ENCODE data around the gene SYTL2. TPM values are rescaled to one million over a fixed set of nuclear protein-coding genes. Genes with fewer than 3 reads are reported as not detected.

Gene SYTL2
- total RNA-seq, 1 experiment from 2014 or later, result 132 TPM

- in situ Hi-C loops (cut with HindIII; ENCODE audit: low pct_unique_long_range_greater_than_20kb, low sequenced_read_pairs), result no loop called here
- no TSS peak for BruUV-seq (replicated peaks)
- TF ChIP-seq SIN3A (IDR thresholded peaks at IDR 0.05; ENCODE audit: borderline replicate concordance, insufficient read depth, low read depth, low read length) (no peak; the same call in 1 of the 2 replicates), TCF7L2 (IDR thresholded peaks at IDR 0.05; ENCODE audit: low read depth, low read length) (0 out of 2 replicates have a peak, but pooled peaks have one; percentile 40), POLR2AphosphoS5 (IDR thresholded peaks at IDR 0.05; ENCODE audit: low read depth, low read length) (peak; percentile 89)
- TF ChIP-seq, protein P1, sequence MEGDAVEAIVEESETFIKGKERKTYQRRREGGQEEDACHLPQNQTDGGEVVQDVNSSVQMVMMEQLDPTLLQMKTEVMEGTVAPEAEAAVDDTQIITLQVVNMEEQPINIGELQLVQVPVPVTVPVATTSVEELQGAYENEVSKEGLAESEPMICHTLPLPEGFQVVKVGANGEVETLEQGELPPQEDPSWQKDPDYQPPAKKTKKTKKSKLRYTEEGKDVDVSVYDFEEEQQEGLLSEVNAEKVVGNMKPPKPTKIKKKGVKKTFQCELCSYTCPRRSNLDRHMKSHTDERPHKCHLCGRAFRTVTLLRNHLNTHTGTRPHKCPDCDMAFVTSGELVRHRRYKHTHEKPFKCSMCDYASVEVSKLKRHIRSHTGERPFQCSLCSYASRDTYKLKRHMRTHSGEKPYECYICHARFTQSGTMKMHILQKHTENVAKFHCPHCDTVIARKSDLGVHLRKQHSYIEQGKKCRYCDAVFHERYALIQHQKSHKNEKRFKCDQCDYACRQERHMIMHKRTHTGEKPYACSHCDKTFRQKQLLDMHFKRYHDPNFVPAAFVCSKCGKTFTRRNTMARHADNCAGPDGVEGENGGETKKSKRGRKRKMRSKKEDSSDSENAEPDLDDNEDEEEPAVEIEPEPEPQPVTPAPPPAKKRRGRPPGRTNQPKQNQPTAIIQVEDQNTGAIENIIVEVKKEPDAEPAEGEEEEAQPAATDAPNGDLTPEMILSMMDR (IDR thresholded peaks at IDR 0.05), result no peak
- TF ChIP-seq, protein P2, sequence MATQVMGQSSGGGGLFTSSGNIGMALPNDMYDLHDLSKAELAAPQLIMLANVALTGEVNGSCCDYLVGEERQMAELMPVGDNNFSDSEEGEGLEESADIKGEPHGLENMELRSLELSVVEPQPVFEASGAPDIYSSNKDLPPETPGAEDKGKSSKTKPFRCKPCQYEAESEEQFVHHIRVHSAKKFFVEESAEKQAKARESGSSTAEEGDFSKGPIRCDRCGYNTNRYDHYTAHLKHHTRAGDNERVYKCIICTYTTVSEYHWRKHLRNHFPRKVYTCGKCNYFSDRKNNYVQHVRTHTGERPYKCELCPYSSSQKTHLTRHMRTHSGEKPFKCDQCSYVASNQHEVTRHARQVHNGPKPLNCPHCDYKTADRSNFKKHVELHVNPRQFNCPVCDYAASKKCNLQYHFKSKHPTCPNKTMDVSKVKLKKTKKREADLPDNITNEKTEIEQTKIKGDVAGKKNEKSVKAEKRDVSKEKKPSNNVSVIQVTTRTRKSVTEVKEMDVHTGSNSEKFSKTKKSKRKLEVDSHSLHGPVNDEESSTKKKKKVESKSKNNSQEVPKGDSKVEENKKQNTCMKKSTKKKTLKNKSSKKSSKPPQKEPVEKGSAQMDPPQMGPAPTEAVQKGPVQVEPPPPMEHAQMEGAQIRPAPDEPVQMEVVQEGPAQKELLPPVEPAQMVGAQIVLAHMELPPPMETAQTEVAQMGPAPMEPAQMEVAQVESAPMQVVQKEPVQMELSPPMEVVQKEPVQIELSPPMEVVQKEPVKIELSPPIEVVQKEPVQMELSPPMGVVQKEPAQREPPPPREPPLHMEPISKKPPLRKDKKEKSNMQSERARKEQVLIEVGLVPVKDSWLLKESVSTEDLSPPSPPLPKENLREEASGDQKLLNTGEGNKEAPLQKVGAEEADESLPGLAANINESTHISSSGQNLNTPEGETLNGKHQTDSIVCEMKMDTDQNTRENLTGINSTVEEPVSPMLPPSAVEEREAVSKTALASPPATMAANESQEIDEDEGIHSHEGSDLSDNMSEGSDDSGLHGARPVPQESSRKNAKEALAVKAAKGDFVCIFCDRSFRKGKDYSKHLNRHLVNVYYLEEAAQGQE (IDR thresholded peaks at IDR 0.05; ENCODE audit: insufficient read depth in 1 of 2, low read depth in 2 of 2, low read length in 1 of 2), result no peak
- ATAC-seq, result peak; percentile 98
- intact Hi-C loops (cut with micrococcal nuclease; ENCODE audit: unreplicated experiment), result no loop called here
- CTCF ChIA-PET, result no interaction called here
- Histone ChIP-seq H3K4me3 (ENCODE audit: low read depth in 2 of 2, low read length in 2 of 2) (peak within 1 kb of the TSS; percentile 75 to 90), H3K36me3 (ENCODE audit: control insufficient read depth, insufficient read depth, low read length) (no peaks in the 10 kb centered on the region), H3K4me1 (ENCODE audit: control insufficient read depth, insufficient read depth, low read length) (peaks cover 22% of the 10 kb centered on the region), H3K9me3 (ENCODE audit: control insufficient read depth, insufficient read depth, low read depth, low read length) (no peaks in the 10 kb centered on the region), H3K27me3 (ENCODE audit: control insufficient read depth, insufficient read depth, low read length) (no peaks in the 10 kb centered on the region), H3K27ac (ENCODE audit: low read length) (peak within 1 kb of the TSS; percentile 97)
- POLR2A ChIA-PET, result interaction anchor here (0.6 to 1.1 kb wide), 7 partner anchors 8 to 85 kb away, joined by 3 to 5 read pairs (median 3); partner anchors contain the start of gene TMEM126B
- peak; percentile 72 for DNase-seq (ENCODE audit: low read depth, low spot score)
Observed at GRCh38 chr11:85647604-85648299, 163.2 kb downstream of the SYTL2 start, which contains the start of gene TMEM126A. Gene TMEM126A, plus strand, starts transcription at chr11:85647967. Its CDS starts 2,289 bp downstream, at chr11:85650256.

GRCh38 chr11:85647078-85647477 is 163.9 kb downstream of the SYTL2 start:
- POLR2A ChIA-PET, result interaction anchor here (0.6 to 1.1 kb wide), 4 partner anchors 9 to 14 kb away, joined by 3 to 5 read pairs (median 4); no protein-coding TSS in a partner anchor
- Histone ChIP-seq H3K36me3 (ENCODE audit: control insufficient read depth, insufficient read depth, low read length) (no peaks in the 10 kb centered on the region), H3K27me3 (ENCODE audit: control insufficient read depth, insufficient read depth, low read length) (no peaks in the 10 kb centered on the region), H3K9me3 (ENCODE audit: control insufficient read depth, insufficient read depth, low read depth, low read length) (no peaks in the 10 kb centered on the region), H3K4me3 (ENCODE audit: low read depth in 2 of 2, low read length in 2 of 2) (peak overlapping the region; percentile 75 to 90), H3K4me1 (ENCODE audit: control insufficient read depth, insufficient read depth, low read length) (peaks cover 23% of the 10 kb centered on the region), H3K27ac (ENCODE audit: low read length) (peak overlapping the region; percentile 97)
- no peak for DNase-seq (ENCODE audit: low read depth, low spot score)
- ATAC-seq, result no peak; the same call in 1 of the 2 replicates
- in situ Hi-C loops (cut with HindIII; ENCODE audit: low pct_unique_long_range_greater_than_20kb, low sequenced_read_pairs), result no loop called here
- CTCF ChIA-PET, result no interaction called here
- no peak for TF ChIP-seq POLR2AphosphoS5 (IDR thresholded peaks at IDR 0.05; ENCODE audit: low read depth, low read length)
- TF ChIP-seq, protein P1 (IDR thresholded peaks at IDR 0.05), result no peak
- intact Hi-C loops (cut with micrococcal nuclease; ENCODE audit: unreplicated experiment), result no loop called here
- no TSS peak for BruUV-seq (replicated peaks)

Other genes with a start within 250 kb of the SYTL2 start
- 4.2 TPM for gene DLG2, start 183.8 kb downstream of the SYTL2 start, total RNA-seq (2021; ENCODE audit: unreplicated experiment)
- 106 TPM for gene TMEM126B, start 182.5 kb downstream of the SYTL2 start, total RNA-seq (2021; ENCODE audit: unreplicated experiment)
- 50.9 TPM for gene TMEM126A, start 163.2 kb downstream of the SYTL2 start, total RNA-seq (2021; ENCODE audit: unreplicated experiment)
- 75.8 TPM for gene CREBZF, start 146.0 kb downstream of the SYTL2 start, total RNA-seq (2021; ENCODE audit: unreplicated experiment)
- 1.7 TPM for gene CCDC89, start 124.9 kb downstream of the SYTL2 start, total RNA-seq (2021; ENCODE audit: unreplicated experiment)
- not detected for gene CCDC83, start 44.2 kb upstream of the SYTL2 start, total RNA-seq (2021; ENCODE audit: unreplicated experiment)

All from Panc1 (cell line).